ENCODE results near the gene ITGB8. TPM values are rescaled to one million over a fixed set of nuclear protein-coding genes. Genes with fewer than 3 reads are reported as not detected.
A peak's percentile ranks its signal among the peaks of the same experiment; 100 is the strongest.
"Not testable (repeated sequence)": the region's sequence is repeated elsewhere in the genome, so short reads cannot be mapped to it uniquely, and the experiment has no call there.

Gene ITGB8
- polyA plus RNA-seq, 1 donor = 5.2 TPM

DNA sequence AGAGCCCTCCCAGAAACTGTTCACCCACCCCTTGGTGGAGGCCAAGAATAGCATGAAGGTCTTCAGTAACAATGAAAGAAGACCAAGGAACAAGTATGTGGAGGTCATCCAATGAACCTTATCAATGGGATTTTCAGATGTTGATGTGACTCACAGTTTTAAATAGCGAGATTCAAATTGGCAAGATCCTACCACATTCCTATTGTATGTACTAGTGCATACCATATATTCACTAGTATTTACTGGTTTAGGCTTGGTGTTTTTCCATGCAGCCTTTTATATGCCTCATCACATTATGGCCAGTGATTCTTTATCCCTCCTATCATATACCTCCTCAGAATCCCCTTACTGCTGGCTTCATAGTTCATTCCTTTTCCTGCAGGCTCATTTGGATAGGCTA, 54.4 kb downstream of the ITGB8 start:
- no peak for DNase-seq

- no peak for DNase-seq
These were observed 57.4 kb downstream of the ITGB8 start for GRCh38 chr7:20388084-20388483.

GRCh38 chr7:20389192-20389591, 58.5 kb downstream of the ITGB8 start:
- DNase-seq = not testable (repeated sequence)

DNA sequence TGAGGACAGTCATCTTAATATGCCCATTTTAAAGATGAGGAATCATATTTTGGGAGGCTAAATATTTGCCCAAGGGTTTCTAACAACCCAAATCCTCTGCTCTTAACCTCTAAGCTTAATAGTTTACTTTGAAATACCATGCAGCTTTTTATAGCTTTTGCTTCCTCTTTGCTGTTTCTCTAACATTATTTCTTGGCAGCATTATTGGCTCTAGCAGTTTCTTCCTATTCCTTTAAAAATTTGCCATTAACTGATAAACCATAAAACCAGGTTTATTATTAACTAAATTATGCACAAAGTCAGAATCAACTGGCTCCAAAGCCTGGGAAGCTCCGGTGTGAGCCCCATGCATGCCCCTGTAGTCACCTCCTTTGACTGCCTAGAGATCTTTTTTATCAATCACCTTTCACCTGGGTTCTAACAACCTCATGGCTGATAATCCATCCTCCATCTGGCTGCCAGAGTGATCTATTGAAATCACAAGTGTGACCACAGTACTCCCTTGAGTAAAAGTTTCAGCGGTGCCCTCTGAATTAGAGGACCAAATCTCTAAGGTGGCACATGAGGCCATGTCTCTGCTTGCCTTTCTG, 62.4 kb downstream of the ITGB8 start:
- DNase-seq = no peak

GRCh38 chr7:20393616-20394015, 62.9 kb downstream of the ITGB8 start:
- DNase-seq = no peak

GRCh38 chr7:20394284-20394683, 63.6 kb downstream of the ITGB8 start:
- DNase-seq = no peak

- no peak for DNase-seq
These were observed 64.4 kb downstream of the ITGB8 start for GRCh38 chr7:20395104-20395503.

DNA sequence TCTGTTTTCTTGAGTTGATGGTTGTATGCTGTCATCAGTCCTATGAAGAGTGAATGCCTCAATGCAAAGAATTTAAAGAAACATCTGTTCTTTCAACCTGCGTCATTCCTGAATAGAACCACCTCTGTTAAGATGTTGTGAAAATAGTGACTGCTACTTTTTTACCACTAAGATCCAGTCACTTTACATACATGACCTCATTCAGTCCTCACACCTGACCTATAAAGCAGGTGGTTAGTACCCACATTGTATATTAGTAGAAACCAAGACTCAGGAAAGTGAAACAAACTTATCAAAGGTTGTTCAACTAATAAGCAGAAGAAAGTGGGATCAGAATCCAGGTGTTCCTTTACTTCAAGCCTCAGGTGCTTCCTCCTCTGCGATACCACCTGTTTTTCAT, 64.8 kb downstream of the ITGB8 start:
- no peak for DNase-seq

- no peak for DNase-seq
These were observed 68.8 kb downstream of the ITGB8 start for GRCh38 chr7:20399521-20399920.

- peak; percentile 32 for DNase-seq
These were observed 71.4 kb downstream of the ITGB8 start for GRCh38 chr7:20401861-20402746.

GRCh38 chr7:20402747-20403230, 72.1 kb downstream of the ITGB8 start:
- DNase-seq = no peak

GRCh38 chr7:20403331-20403730, 72.6 kb downstream of the ITGB8 start:
- peak; percentile 77 for DNase-seq

DNA sequence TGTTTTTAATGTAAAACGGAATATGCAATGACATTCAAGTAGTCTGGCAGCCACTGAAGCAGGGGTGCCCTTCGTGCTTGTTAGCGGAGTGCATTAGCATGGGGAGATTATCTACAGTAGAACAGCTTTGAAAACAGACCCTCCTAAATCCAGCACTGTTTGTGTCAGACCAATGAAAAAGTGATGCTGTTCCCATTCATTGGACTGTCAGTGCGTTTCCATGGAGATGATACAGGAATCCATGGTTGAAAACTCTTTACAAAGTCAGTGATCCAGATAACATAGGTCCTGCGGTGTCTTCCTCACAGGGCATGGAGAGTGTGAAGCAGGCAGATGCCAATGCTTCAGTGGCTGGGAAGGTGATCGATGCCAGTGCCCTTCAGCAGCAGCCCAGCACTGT, 73.6 kb downstream of the ITGB8 start:
- no peak for DNase-seq

DNA sequence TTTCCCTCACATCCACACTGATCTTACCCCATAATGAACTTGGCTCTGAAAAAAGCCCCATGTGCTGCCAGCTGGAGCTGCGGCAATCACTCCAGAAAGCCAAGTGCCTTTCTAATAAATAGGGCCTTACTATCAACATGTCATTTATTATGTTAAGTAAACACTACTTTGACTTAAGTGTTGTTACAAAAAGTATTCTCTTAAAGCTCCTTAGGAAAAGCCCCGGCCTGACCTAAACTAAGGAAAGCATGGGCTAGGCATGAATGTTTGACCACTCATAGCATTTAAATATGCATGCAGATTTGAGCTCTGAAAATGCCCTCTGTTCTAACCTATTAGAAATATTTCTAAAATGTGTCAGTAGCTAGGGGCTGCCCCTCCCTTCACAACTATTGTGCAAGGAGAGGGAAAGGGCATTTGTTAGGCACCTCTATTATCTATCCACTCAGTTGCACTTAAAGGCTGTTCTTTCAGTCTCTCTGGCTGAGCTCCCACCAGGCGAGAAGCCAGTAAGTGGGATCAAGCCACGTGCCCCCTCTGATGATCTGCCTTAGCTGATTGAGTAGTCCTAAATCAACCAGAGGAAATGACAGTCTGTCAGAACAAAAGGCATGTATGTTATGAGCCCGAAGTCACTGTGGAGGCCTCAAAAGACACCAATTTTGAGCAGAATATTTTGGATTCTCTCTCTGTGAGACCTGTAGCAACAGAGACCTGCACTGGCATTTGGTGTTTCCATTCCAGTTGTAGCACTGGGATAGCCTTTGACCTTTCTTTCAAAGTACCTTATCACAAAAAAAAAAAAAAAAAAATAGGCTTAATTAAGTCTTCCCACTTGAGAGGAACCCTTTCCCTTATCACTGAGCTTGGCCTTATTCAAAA, 77.1 kb downstream of the ITGB8 start:
- no peak for DNase-seq

DNA sequence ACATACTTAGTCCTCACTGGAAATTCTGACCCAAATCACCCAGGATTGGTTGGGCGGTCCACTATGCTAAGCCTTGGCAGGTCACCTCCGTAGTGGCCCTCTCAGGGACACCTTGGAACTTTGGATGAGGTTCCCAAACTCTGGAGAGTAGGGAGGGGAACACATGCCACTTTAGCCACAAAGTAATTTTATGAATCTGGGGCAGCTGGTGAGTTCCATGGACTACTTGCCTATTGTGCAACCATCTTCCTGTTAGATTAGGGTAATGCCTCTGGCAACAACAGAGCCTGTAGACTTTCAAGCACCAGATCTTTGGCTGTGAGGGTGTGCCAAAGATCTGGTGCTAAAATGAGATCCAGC, 77.7 kb downstream of the ITGB8 start:
- DNase-seq = no peak

GRCh38 chr7:20409961-20410360, 79.3 kb downstream of the ITGB8 start:
- DNase-seq = no peak

GRCh38 chr7:20411372-20411771, 80.7 kb downstream of the ITGB8 start:
- DNase-seq = no peak

GRCh38 chr7:20412032-20412431, 81.3 kb downstream of the ITGB8 start:
- DNase-seq = no peak

DNA sequence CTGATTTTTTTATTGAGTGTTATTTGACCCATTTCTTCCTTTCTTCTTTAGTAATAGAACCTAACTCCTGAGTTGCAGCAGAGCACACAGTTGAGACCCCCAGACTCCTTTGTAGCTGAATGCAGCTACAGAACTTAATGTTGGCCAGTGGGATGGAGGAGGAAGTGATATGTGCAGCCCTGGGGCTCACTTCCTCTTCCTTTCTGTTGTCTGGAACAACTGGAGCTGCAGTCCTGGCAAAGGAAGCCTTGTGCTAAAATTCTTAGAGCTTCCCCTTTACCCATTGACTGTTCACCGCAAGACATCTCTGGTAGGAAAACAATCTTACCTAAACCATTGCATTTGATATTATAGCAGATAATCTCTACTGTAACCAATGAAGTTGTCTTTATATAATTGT, 86.6 kb downstream of the ITGB8 start:
- DNase-seq = no peak

DNA sequence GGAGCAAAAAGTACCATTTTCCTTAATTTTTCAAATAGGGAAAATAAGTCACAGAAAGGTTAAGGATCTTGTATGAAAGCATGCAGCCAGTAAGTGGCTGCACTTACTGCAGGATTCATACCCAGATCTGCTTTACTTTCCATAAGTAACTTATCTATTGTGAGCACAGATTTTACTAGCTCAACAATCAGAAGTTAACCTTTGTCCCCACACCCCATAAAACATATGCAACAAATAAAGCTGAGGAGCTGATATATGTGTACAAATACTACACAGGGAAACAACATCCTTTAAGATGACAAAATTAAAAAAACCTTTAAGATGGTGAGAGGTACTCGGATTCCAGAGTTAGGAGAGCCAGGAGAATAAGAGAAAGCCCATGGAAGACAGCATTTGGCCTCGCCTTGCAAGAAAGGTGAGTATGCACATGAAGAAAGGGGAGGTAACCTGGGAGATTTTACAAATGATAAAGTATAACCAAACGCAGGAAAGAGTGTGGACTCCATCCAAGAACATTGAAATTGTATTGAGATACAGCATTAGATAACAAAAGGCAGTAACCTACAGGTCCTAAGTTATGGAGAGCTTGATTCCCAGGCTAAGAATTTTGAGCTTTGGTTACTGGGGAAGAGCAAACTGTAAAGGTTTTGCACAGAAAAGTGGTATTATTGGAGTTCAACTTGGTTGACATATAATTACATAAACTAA, 87.1 kb downstream of the ITGB8 start:
- no peak for DNase-seq

- peak; percentile 55 for DNase-seq
These were observed 93.8 kb downstream of the ITGB8 start for GRCh38 chr7:20424500-20424899.

DNA sequence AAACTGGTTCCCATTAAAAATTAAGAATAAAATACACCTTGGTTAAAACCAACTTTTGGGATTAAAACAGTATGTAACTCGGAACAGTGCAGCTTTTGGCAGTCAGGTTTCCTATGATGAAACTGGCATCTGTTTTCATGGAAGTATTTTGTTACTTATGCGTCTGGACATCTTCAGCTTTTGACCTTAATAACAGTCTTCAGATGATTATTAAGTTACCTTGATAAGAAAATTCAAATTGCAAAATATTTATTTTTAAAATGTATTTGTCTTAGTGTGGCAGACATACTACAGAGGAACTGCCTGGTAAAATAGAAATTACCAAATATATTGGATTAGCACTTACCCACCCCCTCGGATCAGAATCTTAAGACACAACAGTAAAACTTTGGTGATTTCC, 100.0 kb downstream of the ITGB8 start:
- DNase-seq = no peak

DNA sequence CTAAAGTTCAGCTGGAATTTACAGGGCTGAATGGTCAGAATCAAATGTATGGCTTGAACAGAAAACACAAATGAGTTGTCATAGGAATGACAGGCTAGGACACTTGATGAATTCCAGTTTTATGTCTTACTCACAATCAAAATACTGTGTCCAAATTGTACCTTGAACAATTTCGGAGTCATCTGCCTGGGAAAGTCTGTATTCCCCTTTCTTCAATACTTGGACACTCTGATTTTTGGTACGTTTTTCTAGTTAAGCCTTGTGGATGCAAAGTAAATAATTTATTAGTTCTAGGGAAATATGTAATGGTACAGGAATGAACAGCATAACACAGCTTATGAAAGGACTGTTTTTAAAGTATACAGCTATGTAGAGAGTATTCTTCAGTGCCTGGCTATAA, 100.4 kb downstream of the ITGB8 start:
- DNase-seq = no peak

All from hindlimb muscle (tissue), 1 donor.